Common myeloid progenitor, CD34-positive (primary cell): ENCODE data around the gene ABI3BP.

ENCODE experiments used
- CTCF ChIA-PET: fragments of 350-600 bp; sonication (Branson Sonifier 250); formaldehyde crosslinking; loops from one replicate; lab custom pipeline; 2021; ENCODE audit warnings: antibody characterized with exemption; lab: Charles Lee
- POLR2A ChIA-PET: fragments of 350-600 bp; sonication (Branson Sonifier 250); formaldehyde crosslinking; loops from one replicate; lab custom pipeline; 2021; ENCODE audit warnings: antibody characterized with exemption; lab: Charles Lee
- DNase-seq, 3 donors: peaks; one replicate each; pipeline versions ENCODE4 v3.0.0 to v3.0.0-alpha.2; 2013
- H3K27ac ChIP-seq, 2 experiments: 1 replicate in 1 of 2; 2 replicates in 1 of 2; pipeline ENCODE4 v1.7.0; 2013; ENCODE audit warnings: inconsistent platforms in 2 of 2, low read length in 2 of 2, mild to moderate bottlenecking in 2 of 2, low read depth in 1 of 2, moderate library complexity in 1 of 2; ENCODE audit not compliant: severe bottlenecking in 2 of 2, insufficient read depth in 1 of 2, poor library complexity in 1 of 2
- H3K27me3 ChIP-seq, 5 experiments: replicated peaks in 2 of 5; 1 replicate in 3 of 5; 2 replicates in 2 of 5; pipeline versions ENCODE4 v1.6.1 to v1.7.0; 2013; ENCODE audit warnings: low read length in 4 of 5, mild to moderate bottlenecking in 2 of 5, moderate library complexity in 2 of 5, inconsistent platforms in 1 of 5; ENCODE audit not compliant: insufficient read depth in 5 of 5, control insufficient read depth in 4 of 5
- H3K36me3 ChIP-seq, 4 experiments: 1 replicate in 2 of 4; 2 replicates in 2 of 4; pipeline versions ENCODE4 v1.6.1 to v1.7.0; 2013; ENCODE audit warnings: low read length in 3 of 4, control low read depth in 1 of 4, mild to moderate bottlenecking in 1 of 4; ENCODE audit not compliant: control insufficient read depth in 4 of 4, insufficient read depth in 4 of 4
- H3K4me1 ChIP-seq, 4 experiments: 1 replicate in 3 of 4; 2 replicates in 1 of 4; pipeline versions ENCODE4 v1.6.1 to v1.7.1; 2013; ENCODE audit warnings: low read length in 3 of 4, mild to moderate bottlenecking in 3 of 4, control low read depth in 1 of 4, inconsistent platforms in 1 of 4, moderate library complexity in 1 of 4; ENCODE audit not compliant: control insufficient read depth in 4 of 4, insufficient read depth in 4 of 4; ENCODE audit errors: control extremely low read depth in 1 of 4
- H3K4me3 ChIP-seq, 7 experiments: 1 replicate in 4 of 7; 2 replicates in 3 of 7; pipeline versions ENCODE4 v1.5.1 to v1.7.0; 2013; ENCODE audit warnings: mild to moderate bottlenecking in 7 of 7, low read length in 6 of 7, moderate library complexity in 6 of 7, inconsistent platforms in 2 of 7, low read depth in 2 of 7, control low read depth in 1 of 7; ENCODE audit not compliant: insufficient read depth in 4 of 7, control insufficient read depth in 1 of 7; ENCODE audit errors: extremely low read depth in 1 of 7
- H3K9me3 ChIP-seq, 5 experiments: 1 replicate in 4 of 5; 2 replicates in 1 of 5; pipeline versions ENCODE4 v1.6.1 to v1.7.1; 2013; ENCODE audit warnings: low read length in 4 of 5, mild to moderate bottlenecking in 2 of 5, inconsistent platforms in 1 of 5, low read depth in 1 of 5, moderate library complexity in 1 of 5; ENCODE audit not compliant: control insufficient read depth in 4 of 5, insufficient read depth in 2 of 5; ENCODE audit errors: control extremely low read depth in 1 of 5
- WGBS: methylation state at CpG from one replicate; pipeline ENCODE4 v1.1.5; 2013; ENCODE audit not compliant: insufficient coverage; 5-methylcytosine and 5-hydroxymethylcytosine counted together

ABI3BP gene

GRCh38 chr3:100910986-100911385 is 82.2 kb downstream of the ABI3BP start:
- no peak overlapping the region for H3K4me3 ChIP-seq
- CTCF ChIA-PET = interaction anchor here (1.6 kb wide), 1 partner anchor 16 kb away, joined by 5 read pairs; no protein-coding TSS in a partner anchor
- DNase-seq = no peak
- no peaks in the 10 kb centered on the region for H3K27me3 ChIP-seq
- 100% methylated on average over 2 of the region's 2 CpGs for WGBS
- no peaks in the 10 kb centered on the region for H3K36me3 ChIP-seq
- no peaks in the 10 kb centered on the region for H3K4me1 ChIP-seq
- H3K27ac ChIP-seq = no peak overlapping the region
- POLR2A ChIA-PET = interaction anchor here (0.6 kb wide), 1 partner anchor 102 kb away, joined by 3 read pairs; no protein-coding TSS in a partner anchor
- no peaks in the 10 kb centered on the region for H3K9me3 ChIP-seq

- peak in 2 of 3 donors; percentile 54 for DNase-seq
- ChIA-PET POLR2A (no interaction called here), CTCF (interaction anchor here (1.5 kb wide), 1 partner anchor 10 kb away, joined by 3 read pairs; no protein-coding TSS in a partner anchor)
- Histone ChIP-seq H3K4me1 (peaks cover 11 to 37% (median 19%) of the 10 kb centered on the region in 4 experiments), H3K36me3 (no peaks in the 10 kb centered on the region), H3K27ac (no peak overlapping the region), H3K9me3 (no peaks in the 10 kb centered on the region), H3K27me3 (no peaks in the 10 kb centered on the region), H3K4me3 (peak overlapping the region in 1 of 7 experiments; percentile 0)
- 23% methylated on average over 3 of the region's 5 CpGs for WGBS
Observed at GRCh38 chr3:100902572-100902971, 90.6 kb downstream of the ABI3BP start.

GRCh38 chr3:100900671-100901335 is 92.4 kb downstream of the ABI3BP start:
- WGBS = no CpG with 5 or more reads among the region's 2 CpGs
- ChIA-PET CTCF (interaction anchor here (0.6 kb wide), 1 partner anchor 160 kb away, joined by 3 read pairs; no protein-coding TSS in a partner anchor), POLR2A (interaction anchor here (0.6 kb wide), 1 partner anchor 16 kb away, joined by 5 read pairs; no protein-coding TSS in a partner anchor)
- Histone ChIP-seq H3K36me3 (no peaks in the 10 kb centered on the region), H3K27me3 (no peaks in the 10 kb centered on the region), H3K9me3 (no peaks in the 10 kb centered on the region), H3K27ac (no peak overlapping the region), H3K4me3 (no peak overlapping the region), H3K4me1 (peaks cover 11 to 37% (median 19%) of the 10 kb centered on the region in 4 experiments)
- DNase-seq = no peak

- Histone ChIP-seq H3K9me3 (no peaks in the 10 kb centered on the region), H3K27ac (peak overlapping the region in 1 of 2 experiments; percentile 40), H3K4me3 (peak overlapping the region in 2 of 7 experiments; percentile 14 to 47), H3K27me3 (no peaks in the 10 kb centered on the region), H3K36me3 (no peaks in the 10 kb centered on the region), H3K4me1 (peaks cover 11 to 37% (median 19%) of the 10 kb centered on the region in 4 experiments)
- ChIA-PET CTCF (interaction anchor here (2.3 kb wide), 1 partner anchor 79 kb away, joined by 5 read pairs; no protein-coding TSS in a partner anchor), POLR2A (no interaction called here)
- no CpG with 5 or more reads among the region's 2 CpGs for WGBS
- peak; percentile 83 to 97 (median 92) for DNase-seq
Observed at GRCh38 chr3:100899440-100900091, 93.7 kb downstream of the ABI3BP start.

- peak overlapping the region in 1 of 7 experiments; percentile 47 for H3K4me3 ChIP-seq
- peak overlapping the region in 1 of 2 experiments; percentile 16 for H3K27ac ChIP-seq
- H3K9me3 ChIP-seq = no peaks in the 10 kb centered on the region
- DNase-seq = peak in 2 of 3 donors; percentile 56 to 73
- POLR2A ChIA-PET = no interaction called here
- no peaks in the 10 kb centered on the region for H3K27me3 ChIP-seq
- H3K36me3 ChIP-seq = no peaks in the 10 kb centered on the region
- H3K4me1 ChIP-seq = peaks cover 11 to 37% (median 20%) of the 10 kb centered on the region in 4 experiments
- WGBS = 13% methylated on average over 2 of the region's 5 CpGs
- CTCF ChIA-PET = interaction anchor here (0.6 to 2.3 kb wide), 2 partner anchors 79 to 297 kb away, joined by 3 to 5 read pairs; no protein-coding TSS in a partner anchor
Observed at GRCh38 chr3:100898681-100899080, 94.5 kb downstream of the ABI3BP start.

GRCh38 chr3:100896994-100897393 is 96.2 kb downstream of the ABI3BP start:
- no peaks in the 10 kb centered on the region for H3K36me3 ChIP-seq
- no peaks in the 10 kb centered on the region for H3K9me3 ChIP-seq
- ChIA-PET CTCF (interaction anchor here (0.8 kb wide), 1 partner anchor 74 kb away, joined by 4 read pairs; no protein-coding TSS in a partner anchor), POLR2A (interaction anchor here (0.6 kb wide), 1 partner anchor 53 kb away, joined by 3 read pairs; no protein-coding TSS in a partner anchor)
- no peak for DNase-seq
- H3K4me1 ChIP-seq = peaks cover 11 to 43% (median 22%) of the 10 kb centered on the region in 4 experiments
- no peak overlapping the region for H3K27ac ChIP-seq
- WGBS = no CpG with 5 or more reads among the region's 2 CpGs
- H3K27me3 ChIP-seq = no peaks in the 10 kb centered on the region
- H3K4me3 ChIP-seq = no peak overlapping the region
